PC-9 (cell line): Measurements from ENCODE around the gene TUBA1C.

ENCODE experiments used
- CTCF ChIP-seq: fragments of 200-600 bp; sonication (generic); conservative IDR thresholded peaks from 2 replicates; pipeline ENCODE4 v1.6.1; 2017; ENCODE audit warnings: mixed run types, antibody characterized with exemption, mild to moderate bottlenecking, moderate library complexity
- EZH2 ChIP-seq: fragments of 200-600 bp; sonication (generic); IDR thresholded peaks from 2 replicates; pipeline ENCODE4 v1.8.0; 2017; ENCODE audit warnings: antibody characterized with exemption, low read depth

- TF ChIP-seq CTCF (no peak), EZH2 (no peak)
Observed at GRCh38 chr12:49223122-49223521, 41.8 kb upstream of the TUBA1C start.
